ENCODE data around the gene ARHGAP12.
"Not testable (repeated sequence)": the region's sequence is repeated elsewhere in the genome, so short reads cannot be mapped to it uniquely, and the experiment has no call there.

ARHGAP12 gene

DNA sequence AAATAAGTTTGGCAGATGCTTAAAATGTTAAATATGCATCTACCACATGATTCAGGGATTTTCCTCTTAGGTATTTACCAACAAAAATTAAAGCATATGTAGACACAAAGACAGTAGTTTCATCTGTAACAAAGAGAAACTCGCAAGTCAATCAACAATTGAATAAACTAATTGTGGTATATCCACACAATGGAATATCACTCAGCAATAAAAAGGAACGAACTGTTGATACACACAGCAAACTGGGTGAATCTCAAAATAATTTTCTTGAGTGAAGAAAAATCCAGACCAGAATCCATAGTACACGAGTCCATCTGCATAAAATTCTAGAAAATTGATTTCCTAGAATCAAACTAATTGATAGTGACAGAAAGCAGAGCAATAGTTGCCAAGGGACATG is 5.2 kb downstream of the ARHGAP12 start:
- no peak for DNase-seq (ENCODE audit: low read depth)

DNA sequence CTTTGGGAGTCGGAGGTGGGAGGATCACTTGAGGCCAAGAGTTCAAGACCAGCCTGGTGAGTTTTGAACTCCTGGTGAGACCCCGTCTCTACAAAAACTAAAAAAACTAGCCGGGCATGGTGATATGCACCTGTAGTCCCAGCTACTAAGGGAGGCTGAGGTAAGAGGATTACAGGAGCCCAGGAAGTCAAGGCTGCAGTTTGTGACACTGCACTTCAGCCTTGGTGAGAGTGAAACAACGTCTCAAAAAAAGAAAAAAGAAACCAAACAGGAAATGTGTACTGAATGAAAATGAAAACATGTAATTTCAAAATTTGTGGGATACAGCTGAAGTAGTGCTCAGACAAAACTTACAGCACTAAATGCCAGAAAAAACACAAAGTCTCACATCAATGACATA is 7.6 kb downstream of the ARHGAP12 start:
- no peak for DNase-seq (ENCODE audit: low read depth)

- no peak for DNase-seq (ENCODE audit: low read depth)
Observed at GRCh38 chr10:31920538-31920937, 8.1 kb downstream of the ARHGAP12 start.

- DNase-seq (ENCODE audit: low read depth): no peak
Observed at GRCh38 chr10:31918671-31919409, 9.8 kb downstream of the ARHGAP12 start.

GRCh38 chr10:31914370-31914769 is 14.3 kb downstream of the ARHGAP12 start:
- DNase-seq (ENCODE audit: low read depth): no peak

DNA sequence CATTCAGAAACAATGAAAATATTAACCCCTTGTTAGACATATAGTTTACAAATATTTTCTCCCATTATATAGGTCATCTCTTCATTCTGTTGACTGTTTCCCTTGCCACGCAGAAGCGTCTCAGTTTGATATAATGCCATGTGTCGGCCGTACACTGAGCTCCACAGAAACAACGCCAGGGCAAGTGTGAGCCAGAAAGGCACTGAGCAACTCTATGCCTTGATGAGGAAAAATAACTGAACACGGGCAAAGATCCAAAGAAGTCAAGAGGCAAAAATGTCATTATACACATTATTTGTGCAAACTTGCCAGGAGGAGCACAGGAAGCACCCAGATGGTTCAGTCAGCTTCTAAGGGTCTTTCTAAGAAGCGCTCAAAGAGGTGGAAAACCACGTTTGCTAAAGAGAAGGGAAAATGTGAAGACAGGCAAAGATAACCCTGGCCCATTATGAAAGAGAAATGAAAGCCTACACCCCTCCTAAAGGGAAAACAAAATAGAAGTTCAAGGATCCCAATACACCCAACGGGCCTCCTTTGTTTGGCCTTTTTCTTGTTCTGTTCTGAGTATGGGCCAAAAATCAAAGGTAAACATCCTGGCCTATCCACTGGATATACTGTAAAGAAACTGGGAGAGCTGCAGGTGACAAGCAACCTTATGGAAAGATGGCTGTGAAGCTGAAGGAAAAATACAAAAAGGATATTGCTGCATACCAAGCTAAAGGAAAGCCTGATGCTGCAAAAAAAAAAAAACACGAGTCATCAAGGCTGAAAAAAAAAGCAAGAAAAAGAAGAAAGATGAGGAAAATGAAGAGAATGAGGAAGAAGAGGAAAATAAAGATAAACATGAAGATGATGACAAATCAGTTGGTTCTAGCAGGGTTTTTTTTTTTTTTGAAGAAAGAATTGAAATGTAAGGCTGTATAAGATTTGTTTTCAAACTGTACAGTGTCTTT is 15.5 kb downstream of the ARHGAP12 start:
- DNase-seq (ENCODE audit: low read depth): no peak

DNA sequence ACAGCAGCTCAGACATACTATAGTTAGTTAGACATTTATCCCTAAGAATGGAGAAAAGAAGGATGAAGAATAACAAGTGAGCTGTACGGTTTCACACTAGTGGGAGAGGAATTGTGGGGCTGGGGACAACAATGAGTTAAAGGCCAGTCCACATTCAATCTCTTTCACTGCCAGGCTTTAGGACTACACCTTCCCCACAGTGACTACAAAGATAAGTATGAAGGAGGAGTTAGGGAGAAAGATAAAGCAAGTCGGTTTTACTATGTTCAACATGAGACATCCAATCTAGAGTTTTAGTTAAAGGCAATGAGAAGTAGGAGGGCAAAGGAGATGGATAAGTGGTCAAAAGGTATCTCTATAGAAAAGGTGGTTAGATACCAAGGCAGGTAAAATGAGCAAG is 16.3 kb downstream of the ARHGAP12 start:
- no peak for DNase-seq (ENCODE audit: low read depth)

GRCh38 chr10:31910016-31910415 is 18.6 kb downstream of the ARHGAP12 start:
- DNase-seq (ENCODE audit: low read depth): no peak

- DNase-seq (ENCODE audit: low read depth): no peak
Observed at GRCh38 chr10:31908157-31908556, 20.5 kb downstream of the ARHGAP12 start.

- DNase-seq (ENCODE audit: low read depth): no peak
Observed at GRCh38 chr10:31906039-31906438, 22.6 kb downstream of the ARHGAP12 start.

DNA sequence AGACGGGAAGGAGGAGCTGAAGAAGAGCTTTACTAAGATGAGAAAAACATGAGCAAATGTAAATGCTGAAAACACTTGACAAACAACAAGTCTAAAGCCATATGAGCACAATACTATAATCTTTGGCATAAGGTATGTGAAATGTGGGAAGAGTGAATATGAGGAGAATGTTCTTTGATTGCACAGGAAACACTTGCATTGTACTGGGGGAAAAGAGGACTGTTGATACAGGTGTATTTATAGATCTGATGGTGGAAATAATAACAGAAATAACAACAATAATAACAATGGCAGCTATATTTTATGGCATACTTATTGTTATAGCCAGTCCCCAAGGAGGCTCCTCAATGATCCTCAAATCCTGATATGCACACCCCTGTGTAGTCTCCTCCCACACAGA is 23.0 kb downstream of the ARHGAP12 start:
- no peak for DNase-seq (ENCODE audit: low read depth)

DNA sequence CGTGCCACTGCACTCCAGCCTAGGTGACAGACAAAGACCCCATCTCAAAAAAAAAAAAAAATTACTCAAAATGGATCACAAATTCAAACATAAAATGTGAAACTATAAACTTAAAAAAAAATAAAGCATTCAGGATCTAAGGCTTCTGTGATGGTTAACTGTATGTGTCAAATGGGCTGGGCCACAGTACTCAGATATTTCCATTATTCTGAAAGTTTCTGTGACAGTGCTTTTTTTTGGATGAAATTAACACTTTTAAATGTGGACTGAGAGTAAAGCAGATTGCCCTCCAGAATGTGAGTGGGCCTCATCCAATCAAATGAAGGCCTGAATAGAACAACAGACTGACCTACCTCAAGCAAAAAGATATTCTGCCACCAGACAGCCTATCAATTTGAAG is 26.0 kb downstream of the ARHGAP12 start:
- no peak for DNase-seq (ENCODE audit: low read depth)

DNA sequence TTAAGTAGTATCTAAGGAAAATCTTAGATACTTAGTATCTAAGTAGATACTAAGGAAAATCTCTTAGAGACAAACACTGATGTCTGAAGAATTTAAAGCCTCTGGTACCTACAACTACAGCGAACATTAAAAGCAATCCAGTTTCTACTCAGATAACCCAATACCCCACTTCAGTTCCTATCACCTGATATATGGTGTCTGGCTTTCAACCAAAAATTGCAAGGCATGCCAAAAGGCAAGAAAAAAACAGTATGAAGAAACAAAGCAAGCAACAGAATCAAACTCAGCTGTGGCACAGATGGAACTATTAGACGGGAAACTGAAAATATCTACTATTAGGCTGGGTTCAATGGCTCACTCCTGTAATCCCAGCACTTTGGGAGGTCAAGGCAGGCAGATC is 31.1 kb downstream of the ARHGAP12 start:
- DNase-seq (ENCODE audit: low read depth): no peak

DNA sequence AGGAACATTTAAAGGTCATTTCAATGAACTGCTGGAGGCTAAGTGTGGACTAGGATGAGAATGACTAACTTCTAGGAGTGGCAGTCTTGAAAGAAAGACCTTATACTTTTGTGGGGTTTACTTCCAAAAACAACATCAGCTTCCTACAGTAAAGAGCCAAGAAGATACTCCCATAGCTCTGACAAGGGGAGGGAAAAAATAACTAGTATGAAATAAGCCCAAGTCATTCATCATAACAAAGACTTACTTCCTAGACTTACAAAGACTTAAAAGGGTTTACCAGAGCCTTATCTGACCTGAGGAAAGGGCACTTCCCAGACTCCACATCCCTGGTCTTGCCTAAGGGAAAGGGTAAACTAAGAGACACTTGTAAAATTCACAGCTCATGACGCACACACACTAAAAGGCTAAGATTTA is 31.7 kb downstream of the ARHGAP12 start:
- no peak for DNase-seq (ENCODE audit: low read depth)

DNA sequence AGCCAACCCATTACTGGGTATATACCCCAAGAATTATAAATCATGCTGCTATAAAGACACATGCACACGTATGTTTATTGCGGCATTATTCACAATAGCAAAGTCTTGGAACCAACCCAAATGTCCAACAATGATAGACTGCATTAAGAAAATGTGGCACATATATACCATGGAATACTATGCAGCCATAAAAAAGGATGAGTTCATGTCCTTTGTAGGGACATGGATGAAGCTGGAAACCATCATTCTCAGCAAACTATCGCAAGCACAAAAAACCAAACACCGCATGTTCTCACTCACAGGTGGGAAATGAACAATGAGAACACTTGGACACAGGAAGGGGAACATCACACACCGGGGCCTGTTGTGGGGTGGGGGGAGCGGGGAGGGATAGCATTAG is 32.9 kb downstream of the ARHGAP12 start:
- DNase-seq (ENCODE audit: low read depth): not testable (repeated sequence)

GRCh38 chr10:31888442-31888841 is 40.2 kb downstream of the ARHGAP12 start:
- DNase-seq (ENCODE audit: low read depth): no peak

DNA sequence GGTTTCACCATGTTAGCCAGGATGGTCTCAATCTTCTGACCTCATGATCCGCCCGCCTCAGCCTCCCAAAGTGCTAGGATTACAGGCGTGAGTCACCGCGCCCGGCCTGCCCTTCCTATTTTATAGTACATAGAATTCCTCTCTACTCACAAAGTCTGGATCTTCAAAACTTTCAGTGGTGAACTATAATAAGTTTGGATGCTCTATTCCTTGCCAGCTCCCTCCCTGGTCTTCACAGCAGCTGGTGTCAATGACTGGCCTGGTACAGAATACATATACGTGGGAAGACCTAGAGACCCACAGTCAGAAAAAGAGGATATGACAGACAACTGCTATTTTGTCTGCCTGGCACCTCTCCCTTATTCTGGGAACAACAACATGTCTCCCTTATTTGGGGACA is 40.8 kb downstream of the ARHGAP12 start:
- no peak for DNase-seq (ENCODE audit: low read depth)

GRCh38 chr10:31886885-31887284 is 41.7 kb downstream of the ARHGAP12 start:
- no peak for DNase-seq (ENCODE audit: low read depth)

DNA sequence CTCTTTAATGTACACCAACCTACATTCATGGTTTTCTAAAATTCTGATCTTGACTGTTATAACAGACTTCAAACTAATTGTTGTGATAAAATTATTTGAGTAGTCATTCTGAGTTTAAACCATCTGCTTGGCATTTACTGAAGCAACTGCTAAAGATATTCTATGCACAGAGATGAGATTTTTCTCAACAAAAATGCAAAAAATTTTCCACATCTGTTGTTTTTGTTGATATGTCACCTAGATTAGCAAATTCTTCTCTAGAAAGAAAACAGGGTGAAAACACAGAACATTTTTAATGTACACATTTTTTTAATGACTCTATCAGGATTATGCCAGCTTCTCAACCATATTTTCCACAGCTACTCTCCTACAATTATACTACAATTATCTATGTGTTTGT is 42.7 kb downstream of the ARHGAP12 start:
- DNase-seq (ENCODE audit: low read depth): no peak

GRCh38 chr10:31884386-31884785 is 44.2 kb downstream of the ARHGAP12 start:
- DNase-seq (ENCODE audit: low read depth): no peak

- no peak for DNase-seq (ENCODE audit: low read depth)
Observed at GRCh38 chr10:31883397-31883796, 45.2 kb downstream of the ARHGAP12 start.

DNA sequence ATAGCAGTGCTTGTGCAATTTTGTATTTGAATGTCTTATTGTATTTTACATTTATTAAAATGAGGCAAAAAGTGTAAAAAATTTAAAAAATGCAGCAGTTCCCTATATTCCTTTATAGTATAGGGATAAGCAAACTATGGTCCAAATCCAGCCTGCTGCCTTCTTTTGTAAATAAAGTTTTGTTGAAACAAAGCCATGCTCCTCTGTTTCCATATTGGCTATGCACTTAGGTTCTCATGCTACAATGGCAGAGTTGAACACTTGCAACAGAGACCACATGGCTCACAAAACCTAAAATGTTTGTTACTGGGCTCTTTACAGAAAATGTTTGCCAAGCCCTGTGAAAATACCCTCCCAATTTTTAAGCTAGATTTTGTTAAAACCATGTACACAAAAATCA is 50.1 kb downstream of the ARHGAP12 start:
- DNase-seq (ENCODE audit: low read depth): no peak

DNA sequence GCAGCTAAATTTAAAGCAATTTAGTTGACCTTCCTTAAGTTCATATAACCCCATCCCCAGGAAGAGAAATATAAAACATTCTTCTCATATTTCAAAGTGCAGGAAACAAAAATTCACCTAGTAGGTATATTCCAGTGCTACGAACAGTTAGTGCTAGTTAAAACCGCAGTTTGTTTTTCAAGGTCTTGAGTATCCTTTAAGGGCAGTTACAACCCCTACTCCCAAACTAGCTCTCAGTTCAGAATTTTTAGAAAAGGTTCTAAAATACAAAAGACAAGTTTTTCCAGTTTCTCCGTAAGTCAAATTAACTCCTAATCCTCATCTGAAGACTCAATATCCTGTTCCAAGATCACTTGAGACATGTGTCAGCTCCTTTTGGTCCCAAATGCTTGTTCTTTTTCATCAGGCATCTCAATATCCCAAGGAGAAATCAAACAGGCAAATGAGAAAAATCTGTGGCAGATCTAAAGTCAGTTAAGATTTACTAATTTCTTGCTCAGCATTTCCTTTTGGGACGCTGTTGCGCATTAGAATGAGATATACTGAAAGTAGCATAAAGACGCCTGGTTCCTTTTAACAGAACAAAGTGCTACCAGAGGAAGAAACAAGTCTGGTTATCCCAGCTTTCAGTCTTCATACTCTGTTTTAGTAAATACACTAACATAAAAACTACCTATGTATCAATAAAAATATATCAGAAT is 51.8 kb downstream of the ARHGAP12 start:
- no peak for DNase-seq (ENCODE audit: low read depth)
